NCI-H2196 (cell line): ENCODE measurements around the gene VAMP4.

Experiments
- DNase-seq: peaks from one replicate; lab custom pipeline; 2025; ENCODE audit not compliant: unreplicated experiment; lab: John Stamatoyannopoulos, UW

VAMP4 gene

GRCh38 chr1:171653796-171654195 lies 88.1 kb downstream of the VAMP4 start:
- no peak for DNase-seq

DNA sequence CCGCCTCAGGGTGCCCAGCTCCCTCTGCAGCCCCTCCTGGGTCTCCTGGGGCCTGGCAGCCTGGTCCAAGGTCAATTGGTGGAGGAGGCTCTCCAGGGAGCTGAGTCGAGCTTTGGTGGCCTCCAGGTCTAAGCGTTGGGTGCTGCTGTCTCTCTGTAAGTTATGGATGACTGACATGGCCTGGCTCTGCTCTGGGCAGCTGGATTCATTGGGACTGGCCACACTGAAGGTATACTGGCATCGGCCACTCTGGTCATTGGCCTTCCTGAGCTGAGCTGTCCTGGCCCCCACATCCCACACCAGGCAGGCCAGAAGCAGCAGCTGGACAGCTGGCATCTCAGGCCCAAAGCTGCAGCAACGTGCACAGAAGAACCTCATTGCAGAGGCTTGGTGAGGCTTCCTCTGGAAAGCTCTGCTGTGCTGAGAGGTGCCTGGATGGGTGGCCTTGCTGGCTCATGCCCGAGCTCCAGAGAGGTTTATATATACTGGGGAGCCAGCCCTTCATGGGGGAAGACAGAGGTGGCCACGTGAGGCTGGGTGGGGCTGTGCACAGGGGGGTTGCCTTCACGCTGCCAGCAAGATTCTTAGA lies 89.5 kb downstream of the VAMP4 start, which contains the start of gene MYOC:
Gene MYOC (minus strand): TSS at position 455 of the 589 bp plus-strand sequence. CDS start 77 bp downstream, at position 378.
- DNase-seq: no peak
